IPS-20b (cell line): ENCODE data around the gene TBC1D14.

ENCODE experiments used
- H3K27ac ChIP-seq: one replicate; pipeline ENCODE4 v1.5.1; 2013; ENCODE audit warnings: low read length
- H3K27me3 ChIP-seq: 2 replicates; pipeline ENCODE4 v1.6.1; 2013; ENCODE audit warnings: mild to moderate bottlenecking, low read length, inconsistent platforms; ENCODE audit not compliant: insufficient read depth
- H3K36me3 ChIP-seq: 2 replicates; pipeline ENCODE4 v1.6.1; 2013; ENCODE audit warnings: low read depth, mild to moderate bottlenecking, inconsistent platforms, low read length, moderate library complexity; ENCODE audit not compliant: insufficient read depth
- H3K4me1 ChIP-seq: 2 replicates; pipeline ENCODE4 v1.6.1; 2013; ENCODE audit warnings: mild to moderate bottlenecking, control low read depth, inconsistent platforms, low read length, moderate library complexity; ENCODE audit not compliant: insufficient read depth
- H3K4me3 ChIP-seq: 2 replicates; pipeline ENCODE4 v1.5.1; 2013; ENCODE audit warnings: mild to moderate bottlenecking, low read length, inconsistent platforms
- H3K9ac ChIP-seq: 2 replicates; pipeline ENCODE4 v1.6.1; 2013; ENCODE audit warnings: low read depth, mild to moderate bottlenecking, inconsistent platforms, low read length, moderate library complexity
- H3K9me3 ChIP-seq: 2 replicates; pipeline ENCODE4 v1.6.1; 2013; ENCODE audit warnings: mild to moderate bottlenecking, low read depth, low read length, inconsistent platforms; ENCODE audit not compliant: insufficient read depth

TBC1D14 gene

DNA sequence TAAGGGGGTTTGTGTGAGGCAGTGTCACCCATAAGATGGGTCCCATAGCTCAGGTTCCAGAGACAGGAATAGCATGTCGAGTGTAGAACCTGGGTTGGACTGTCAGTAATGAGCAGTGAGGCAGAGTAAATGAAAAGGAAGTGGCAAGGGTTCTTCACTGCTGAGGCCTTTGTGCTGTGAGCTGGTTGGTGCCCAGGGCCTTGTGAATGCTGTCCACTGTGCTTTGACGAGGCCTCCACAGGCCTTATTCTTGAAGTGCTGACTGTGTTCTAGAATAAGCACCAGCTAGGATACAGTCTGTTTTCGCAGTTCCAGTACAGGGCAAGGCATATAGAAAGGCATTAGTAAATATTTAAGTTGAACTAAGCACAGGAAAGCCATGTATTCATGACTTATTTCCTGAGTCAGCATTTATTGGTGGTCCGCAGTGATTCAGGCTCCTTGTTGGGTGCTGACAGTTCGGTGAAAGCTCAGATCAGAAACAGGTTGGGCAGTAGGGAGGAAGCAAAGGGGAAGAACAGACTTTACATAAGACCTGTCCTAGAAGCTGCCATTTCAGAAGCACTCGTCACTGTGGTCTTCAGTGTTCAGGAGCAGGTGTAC lies 107.9 kb downstream of the TBC1D14 start:
- H3K4me3 ChIP-seq = no peak overlapping the region
- no peak overlapping the region for H3K9ac ChIP-seq
- no peak overlapping the region for H3K27ac ChIP-seq
- peaks cover 80% of the 10 kb centered on the region for H3K36me3 ChIP-seq
- no peaks in the 10 kb centered on the region for H3K9me3 ChIP-seq
- H3K4me1 ChIP-seq = no peaks in the 10 kb centered on the region; the same call in 1 of the 2 replicates
- no peaks in the 10 kb centered on the region for H3K27me3 ChIP-seq

DNA sequence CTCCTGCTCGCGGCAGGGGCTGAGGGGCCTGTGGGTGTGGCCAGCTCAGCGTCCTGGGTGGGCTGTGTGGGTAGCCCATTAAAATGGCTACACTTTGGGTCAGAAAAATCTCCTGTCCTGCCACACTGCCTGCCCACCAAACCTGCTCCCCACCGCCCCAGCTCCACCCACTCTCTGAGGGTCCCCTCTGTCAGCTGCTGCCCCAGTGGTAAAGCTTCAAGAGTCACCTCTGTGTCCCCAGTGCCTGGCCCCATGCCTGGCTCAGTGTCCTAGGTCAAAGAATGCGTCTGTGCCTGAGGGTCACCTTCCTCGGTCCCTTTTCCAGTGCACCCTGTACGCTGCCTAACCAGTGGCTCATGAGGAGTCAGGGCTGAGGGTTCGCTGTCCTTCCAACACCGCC lies 108.7 kb downstream of the TBC1D14 start:
- no peak overlapping the region for H3K4me3 ChIP-seq
- no peaks in the 10 kb centered on the region; the same call in 1 of the 2 replicates for H3K4me1 ChIP-seq
- H3K9ac ChIP-seq = no peak overlapping the region
- no peaks in the 10 kb centered on the region for H3K27me3 ChIP-seq
- no peak overlapping the region for H3K27ac ChIP-seq
- H3K9me3 ChIP-seq = no peaks in the 10 kb centered on the region
- peaks cover 75% of the 10 kb centered on the region for H3K36me3 ChIP-seq

GRCh38 chr4:7019367-7019766 lies 109.7 kb downstream of the TBC1D14 start:
- Histone ChIP-seq H3K9ac (no peak overlapping the region), H3K27ac (no peak overlapping the region), H3K9me3 (no peaks in the 10 kb centered on the region), H3K4me3 (no peak overlapping the region), H3K36me3 (peaks cover 76% of the 10 kb centered on the region), H3K4me1 (no peaks in the 10 kb centered on the region; the same call in 1 of the 2 replicates), H3K27me3 (no peaks in the 10 kb centered on the region)

GRCh38 chr4:7020290-7020689 lies 110.7 kb downstream of the TBC1D14 start:
- Histone ChIP-seq H3K27me3 (no peaks in the 10 kb centered on the region), H3K36me3 (peaks cover 74% of the 10 kb centered on the region), H3K4me1 (no peaks in the 10 kb centered on the region; the same call in 1 of the 2 replicates), H3K4me3 (no peak overlapping the region), H3K9ac (no peak overlapping the region), H3K9me3 (no peaks in the 10 kb centered on the region), H3K27ac (no peak overlapping the region)

GRCh38 chr4:7020856-7021255 lies 111.2 kb downstream of the TBC1D14 start:
- H3K36me3 ChIP-seq = peaks cover 74% of the 10 kb centered on the region
- H3K4me1 ChIP-seq = no peaks in the 10 kb centered on the region; the same call in 1 of the 2 replicates
- no peak overlapping the region for H3K27ac ChIP-seq
- no peak overlapping the region for H3K9ac ChIP-seq
- H3K4me3 ChIP-seq = no peak overlapping the region
- H3K9me3 ChIP-seq = no peaks in the 10 kb centered on the region
- no peaks in the 10 kb centered on the region for H3K27me3 ChIP-seq

DNA sequence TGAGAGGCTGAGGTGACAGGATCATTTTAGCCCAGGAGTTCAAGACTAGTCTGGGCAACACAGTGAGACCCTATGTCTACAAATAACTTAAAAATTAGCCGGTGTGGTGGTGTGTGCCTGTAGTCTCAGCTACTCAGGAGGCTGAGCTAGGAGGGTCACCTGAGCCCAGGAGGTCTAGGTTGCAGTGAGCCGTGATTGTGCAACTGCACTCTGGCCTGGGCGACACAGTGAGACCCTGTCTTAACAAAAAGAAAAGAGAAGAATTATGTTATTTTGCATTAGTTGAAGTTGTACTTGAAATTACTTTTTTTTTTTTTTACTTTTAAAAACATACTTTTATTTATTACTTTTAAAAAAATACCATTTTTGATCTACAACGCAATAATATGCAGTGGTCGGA lies 111.7 kb downstream of the TBC1D14 start:
- H3K27ac ChIP-seq = no peak overlapping the region
- H3K9ac ChIP-seq = no peak overlapping the region
- no peaks in the 10 kb centered on the region; the same call in 1 of the 2 replicates for H3K4me1 ChIP-seq
- H3K9me3 ChIP-seq = no peaks in the 10 kb centered on the region
- no peak overlapping the region for H3K4me3 ChIP-seq
- no peaks in the 10 kb centered on the region for H3K27me3 ChIP-seq
- H3K36me3 ChIP-seq = peaks cover 74% of the 10 kb centered on the region

DNA sequence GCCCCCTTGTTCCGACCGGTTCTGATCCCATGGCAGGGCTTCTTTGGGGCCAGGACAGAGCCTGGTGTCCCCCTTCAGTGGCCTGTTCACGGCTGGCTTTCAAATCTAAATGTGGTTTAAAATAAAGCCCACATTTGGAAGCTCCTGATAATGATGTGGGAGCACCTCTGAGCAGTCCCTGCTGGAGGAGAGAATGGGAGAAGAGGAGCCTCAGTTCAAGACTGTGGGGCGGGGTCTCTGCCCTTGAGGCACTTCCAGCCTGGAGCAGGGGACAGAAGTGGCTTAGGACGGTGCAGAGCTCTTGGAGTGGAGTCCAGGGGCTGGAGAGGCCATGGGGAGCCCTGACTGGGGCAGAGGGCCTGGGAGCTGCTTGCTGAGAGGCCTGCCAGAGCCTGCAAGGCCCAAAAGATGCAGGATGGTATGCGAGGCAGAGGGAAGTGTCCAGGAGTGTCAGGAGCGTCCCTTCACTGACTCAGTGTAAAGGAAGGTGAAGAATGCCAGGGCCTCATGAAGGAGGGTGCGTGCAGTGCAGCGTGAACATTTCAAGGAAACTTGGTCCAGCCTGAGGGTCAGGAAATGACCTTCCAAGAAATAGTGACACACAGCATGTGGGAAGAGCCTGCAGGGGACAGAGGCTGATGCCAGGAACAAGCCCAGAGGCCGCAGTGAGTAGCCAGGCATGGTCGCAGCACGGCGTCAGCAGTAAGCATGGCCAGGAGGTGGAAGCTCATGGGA lies 112.5 kb downstream of the TBC1D14 start:
- Histone ChIP-seq H3K4me1 (no peaks in the 10 kb centered on the region; the same call in 1 of the 2 replicates), H3K27ac (no peak overlapping the region), H3K27me3 (no peaks in the 10 kb centered on the region), H3K4me3 (no peak overlapping the region), H3K9me3 (no peaks in the 10 kb centered on the region), H3K9ac (no peak overlapping the region), H3K36me3 (peaks cover 75% of the 10 kb centered on the region)

DNA sequence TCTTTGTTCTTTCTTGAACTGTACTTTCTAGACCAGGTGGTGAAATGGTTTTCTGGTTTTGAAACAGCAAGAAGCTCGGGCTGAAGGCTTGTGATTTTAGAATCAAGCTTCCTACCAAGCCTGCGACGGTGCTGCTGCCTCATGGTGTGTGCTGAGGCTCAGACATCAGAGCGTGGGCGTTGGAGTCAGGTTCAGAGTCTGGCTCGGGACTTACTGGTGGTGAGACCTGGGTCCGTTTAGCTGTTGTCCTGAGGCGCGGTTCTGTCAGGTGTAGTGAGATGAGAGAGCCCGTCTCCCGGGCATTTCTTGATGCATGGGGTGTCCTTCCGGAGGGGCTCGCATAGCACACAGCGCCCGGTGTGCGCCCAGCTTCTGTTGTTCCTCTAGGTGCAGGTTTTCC lies 113.9 kb downstream of the TBC1D14 start:
- Histone ChIP-seq H3K27ac (no peak overlapping the region), H3K4me1 (no peaks in the 10 kb centered on the region; the same call in 1 of the 2 replicates), H3K36me3 (peaks cover 72% of the 10 kb centered on the region), H3K4me3 (no peak overlapping the region), H3K27me3 (no peaks in the 10 kb centered on the region), H3K9me3 (no peaks in the 10 kb centered on the region), H3K9ac (no peak overlapping the region)

DNA sequence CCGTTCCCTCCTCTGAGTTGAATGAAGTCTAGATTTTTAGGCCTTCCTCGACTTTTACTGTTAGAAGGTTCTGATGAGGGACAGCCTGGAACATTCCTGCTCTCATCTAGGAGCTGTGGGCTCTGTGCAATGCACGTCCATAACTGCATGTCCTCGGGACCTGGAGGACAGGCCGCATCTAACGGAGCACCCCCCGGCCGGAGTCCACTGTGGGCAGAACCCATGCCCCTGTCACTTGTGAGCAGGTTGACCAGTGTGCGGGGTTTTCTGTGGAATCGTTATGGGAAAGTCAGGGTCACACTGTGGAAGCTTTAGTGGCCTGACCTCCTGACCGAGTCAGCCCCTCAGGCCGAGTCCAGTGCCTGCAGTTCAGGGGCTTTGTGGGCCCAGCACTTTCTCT lies 114.3 kb downstream of the TBC1D14 start:
- Histone ChIP-seq H3K4me3 (no peak overlapping the region), H3K27me3 (no peaks in the 10 kb centered on the region), H3K9ac (no peak overlapping the region), H3K4me1 (no peaks in the 10 kb centered on the region; the same call in 1 of the 2 replicates), H3K9me3 (no peaks in the 10 kb centered on the region), H3K27ac (no peak overlapping the region), H3K36me3 (peaks cover 75% of the 10 kb centered on the region)

- H3K27ac ChIP-seq = no peak overlapping the region
- H3K9me3 ChIP-seq = no peaks in the 10 kb centered on the region
- no peaks in the 10 kb centered on the region; the same call in 1 of the 2 replicates for H3K4me1 ChIP-seq
- H3K9ac ChIP-seq = no peak overlapping the region
- H3K4me3 ChIP-seq = no peak overlapping the region
- peaks cover 80% of the 10 kb centered on the region for H3K36me3 ChIP-seq
- H3K27me3 ChIP-seq = no peaks in the 10 kb centered on the region
Observed at GRCh38 chr4:7024336-7024890, 114.8 kb downstream of the TBC1D14 start.

DNA sequence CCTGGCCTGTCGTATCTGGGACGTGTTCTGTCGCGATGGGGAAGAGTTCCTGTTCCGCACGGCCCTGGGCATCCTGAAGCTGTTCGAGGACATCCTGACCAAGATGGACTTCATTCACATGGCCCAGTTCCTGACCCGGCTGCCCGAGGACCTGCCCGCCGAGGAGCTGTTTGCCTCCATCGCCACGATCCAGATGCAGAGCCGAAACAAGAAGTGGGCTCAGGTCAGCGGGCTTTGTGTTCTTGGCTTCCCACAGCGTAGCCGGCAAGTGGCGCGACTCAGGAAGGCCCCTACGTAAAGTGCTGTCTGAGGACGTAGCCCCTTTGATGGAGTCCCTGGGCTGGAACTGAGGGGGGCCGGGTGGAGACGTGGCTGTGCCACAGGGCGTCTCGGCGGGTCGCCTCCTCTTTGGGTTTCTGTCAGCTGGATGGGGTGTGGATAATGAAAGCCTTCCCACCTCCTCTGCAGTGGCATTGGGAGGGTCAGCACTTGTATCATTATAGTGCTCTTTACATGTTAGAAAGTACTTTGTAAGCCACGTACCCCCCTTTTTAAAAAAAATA lies 115.5 kb downstream of the TBC1D14 start:
- no peak overlapping the region for H3K4me3 ChIP-seq
- no peaks in the 10 kb centered on the region; the same call in 1 of the 2 replicates for H3K4me1 ChIP-seq
- peaks cover 83% of the 10 kb centered on the region for H3K36me3 ChIP-seq
- H3K9me3 ChIP-seq = no peaks in the 10 kb centered on the region
- no peak overlapping the region for H3K27ac ChIP-seq
- no peaks in the 10 kb centered on the region for H3K27me3 ChIP-seq
- H3K9ac ChIP-seq = no peak overlapping the region
